NCI-H748 treated with DMSO at 0.1 percent for 48 hours (cell line): ENCODE data around the gene RASD1.
A peak's percentile ranks its signal among the peaks of the same experiment; 100 is the strongest.
"Not testable (repeated sequence)": the region's sequence is repeated elsewhere in the genome, so short reads cannot be mapped to it uniquely, and the experiment has no call there.

Experiments used
- DNase-seq: peaks from one replicate; lab custom pipeline; 2025; lab: John Stamatoyannopoulos, UW

RASD1 gene

GRCh38 chr17:17497065-17497844 lies 1.1 kb upstream of the RASD1 start:
- DNase-seq = peak; percentile 43

GRCh38 chr17:17495536-17496188 lies 533 bp downstream of the RASD1 start:
- DNase-seq = peak; percentile 57

- peak; percentile 63 for DNase-seq
Measured at GRCh38 chr17:17494870-17495535, 1.2 kb downstream of the RASD1 start.

GRCh38 chr17:17494499-17494869 lies 1.7 kb downstream of the RASD1 start:
- no peak for DNase-seq

- DNase-seq = no peak
Measured at GRCh38 chr17:17493986-17494466, 2.2 kb downstream of the RASD1 start.

- no peak for DNase-seq
Measured at GRCh38 chr17:17493249-17493985, 2.8 kb downstream of the RASD1 start.

- DNase-seq = no peak
Measured at GRCh38 chr17:17492571-17492970, 3.6 kb downstream of the RASD1 start.

GRCh38 chr17:17492085-17492484 lies 4.1 kb downstream of the RASD1 start:
- no peak for DNase-seq

- no peak for DNase-seq
Measured at GRCh38 chr17:17491546-17491988, 4.6 kb downstream of the RASD1 start.

GRCh38 chr17:17491031-17491471 lies 5.1 kb downstream of the RASD1 start:
- no peak for DNase-seq

GRCh38 chr17:17487998-17488397 lies 8.2 kb downstream of the RASD1 start:
- no peak for DNase-seq

- DNase-seq = not testable (repeated sequence)
Measured at GRCh38 chr17:17486416-17486815, 9.8 kb downstream of the RASD1 start.

GRCh38 chr17:17485420-17485819 lies 10.8 kb downstream of the RASD1 start:
- no peak for DNase-seq

GRCh38 chr17:17484451-17484899 lies 11.7 kb downstream of the RASD1 start:
- DNase-seq = no peak

GRCh38 chr17:17481860-17482259 lies 14.3 kb downstream of the RASD1 start:
- no peak for DNase-seq

GRCh38 chr17:17480593-17481148 lies 15.5 kb downstream of the RASD1 start:
- no peak for DNase-seq

- no peak for DNase-seq
Measured at GRCh38 chr17:17479209-17479608, 17.0 kb downstream of the RASD1 start.

- peak; percentile 94 for DNase-seq
Measured at GRCh38 chr17:17476865-17477467, 19.2 kb downstream of the RASD1 start, which contains the start of gene MED9. Gene MED9 (plus strand): TSS chr17:17477000. CDS start chr17:17477042, 42 bp downstream.

- no peak for DNase-seq
Measured at GRCh38 chr17:17474341-17474740, 21.9 kb downstream of the RASD1 start.

- no peak for DNase-seq
Measured at GRCh38 chr17:17472333-17472920, 23.8 kb downstream of the RASD1 start.

- no peak for DNase-seq
Measured at GRCh38 chr17:17469996-17470395, 26.2 kb downstream of the RASD1 start.
